ENCODE results near the gene MSLN.

Gene MSLN

GRCh38 chr16:799111-799947, 38.8 kb downstream of the MSLN start:
- Histone ChIP-seq H3K4me1 (ENCODE audit: insufficient read depth, low read length, poor library complexity, severe bottlenecking) (no peaks in the 10 kb centered on the region), H3K9me2 (replicated peaks; ENCODE audit: low read depth, low read length) (no peaks in the 10 kb centered on the region), H3K9ac (ENCODE audit: low read depth, low read length, poor library complexity, severe bottlenecking) (no peak overlapping the region), H3F3A (ENCODE audit: low read depth) (no peaks in the 10 kb centered on the region), H3K4me3 (ENCODE audit: low read length, poor library complexity, severe bottlenecking) (no peak overlapping the region), H3K79me2 (ENCODE audit: insufficient read depth, low read length) (no peaks in the 10 kb centered on the region), H4K20me1 (ENCODE audit: insufficient read depth, low read length, poor library complexity, severe bottlenecking) (no peaks in the 10 kb centered on the region), H3K9me3 (ENCODE audit: insufficient read depth, low read depth, low read length) (no peaks in the 10 kb centered on the region), H3K27me3 (ENCODE audit: insufficient read depth, low read length, poor library complexity, severe bottlenecking) (no peaks in the 10 kb centered on the region), H2AFZ (ENCODE audit: low read length) (no peak overlapping the region), H3K36me3 (ENCODE audit: insufficient read depth, low read length) (no peaks in the 10 kb centered on the region), H3K4me2 (ENCODE audit: low read depth, low read length, poor library complexity, severe bottlenecking) (no peak overlapping the region)
- TF ChIP-seq CTCF (conservative IDR thresholded peaks at IDR 0.05; ENCODE audit: low read length): no peak
- TF ChIP-seq EZH2phosphoT487 (IDR thresholded peaks at IDR 0.05; ENCODE audit: borderline replicate concordance): no peak

GRCh38 chr16:799948-800833, 39.7 kb downstream of the MSLN start, which contains the start of gene GNG13:
GNG13 (minus strand) TSS chr16:800734; CDS start chr16:799077, 1,657 bp downstream.
- no peaks in the 10 kb centered on the region for H3K36me3 ChIP-seq (ENCODE audit: insufficient read depth, low read length)
- no peaks in the 10 kb centered on the region for H4K20me1 ChIP-seq (ENCODE audit: insufficient read depth, low read length, poor library complexity, severe bottlenecking)
- no peaks in the 10 kb centered on the region for H3K9me2 ChIP-seq (replicated peaks; ENCODE audit: low read depth, low read length)
- H3K4me2 ChIP-seq (ENCODE audit: low read depth, low read length, poor library complexity, severe bottlenecking): no peak within 1 kb of the TSS
- H3K9me3 ChIP-seq (ENCODE audit: insufficient read depth, low read depth, low read length): no peaks in the 10 kb centered on the region
- TF ChIP-seq EZH2phosphoT487 (IDR thresholded peaks at IDR 0.05; ENCODE audit: borderline replicate concordance) (no peak), CTCF (conservative IDR thresholded peaks at IDR 0.05; ENCODE audit: low read length) (no peak)
- H3K4me1 ChIP-seq (ENCODE audit: insufficient read depth, low read length, poor library complexity, severe bottlenecking): no peaks in the 10 kb centered on the region
- no peaks in the 10 kb centered on the region for H3K79me2 ChIP-seq (ENCODE audit: insufficient read depth, low read length)
- no peaks in the 10 kb centered on the region for H3K27me3 ChIP-seq (ENCODE audit: insufficient read depth, low read length, poor library complexity, severe bottlenecking)
- H3K9ac ChIP-seq (ENCODE audit: low read depth, low read length, poor library complexity, severe bottlenecking): no peak within 1 kb of the TSS
- no peak within 1 kb of the TSS for H3K4me3 ChIP-seq (ENCODE audit: low read length, poor library complexity, severe bottlenecking)
- H2AFZ ChIP-seq (ENCODE audit: low read length): no peak within 1 kb of the TSS
- H3F3A ChIP-seq (ENCODE audit: low read depth): no peaks in the 10 kb centered on the region

GRCh38 chr16:800834-801511, 40.4 kb downstream of the MSLN start:
- Histone ChIP-seq H3K9ac (ENCODE audit: low read depth, low read length, poor library complexity, severe bottlenecking) (no peak overlapping the region), H3K4me2 (ENCODE audit: low read depth, low read length, poor library complexity, severe bottlenecking) (no peak overlapping the region), H3K4me1 (ENCODE audit: insufficient read depth, low read length, poor library complexity, severe bottlenecking) (no peaks in the 10 kb centered on the region), H3K36me3 (ENCODE audit: insufficient read depth, low read length) (no peaks in the 10 kb centered on the region), H3F3A (ENCODE audit: low read depth) (no peaks in the 10 kb centered on the region), H4K20me1 (ENCODE audit: insufficient read depth, low read length, poor library complexity, severe bottlenecking) (no peaks in the 10 kb centered on the region), H3K27me3 (ENCODE audit: insufficient read depth, low read length, poor library complexity, severe bottlenecking) (no peaks in the 10 kb centered on the region), H2AFZ (ENCODE audit: low read length) (no peak overlapping the region), H3K9me3 (ENCODE audit: insufficient read depth, low read depth, low read length) (no peaks in the 10 kb centered on the region), H3K9me2 (replicated peaks; ENCODE audit: low read depth, low read length) (no peaks in the 10 kb centered on the region), H3K79me2 (ENCODE audit: insufficient read depth, low read length) (no peaks in the 10 kb centered on the region), H3K4me3 (ENCODE audit: low read length, poor library complexity, severe bottlenecking) (no peak overlapping the region)
- TF ChIP-seq EZH2phosphoT487 (IDR thresholded peaks at IDR 0.05; ENCODE audit: borderline replicate concordance): no peak
- no peak for TF ChIP-seq CTCF (conservative IDR thresholded peaks at IDR 0.05; ENCODE audit: low read length)

Measured in Loucy (cell line).